ENCODE data around the gene ZFP3.
"Not testable (repeated sequence)": the region's sequence is repeated elsewhere in the genome, so short reads cannot be mapped to it uniquely, and the experiment has no call there.

DNA sequence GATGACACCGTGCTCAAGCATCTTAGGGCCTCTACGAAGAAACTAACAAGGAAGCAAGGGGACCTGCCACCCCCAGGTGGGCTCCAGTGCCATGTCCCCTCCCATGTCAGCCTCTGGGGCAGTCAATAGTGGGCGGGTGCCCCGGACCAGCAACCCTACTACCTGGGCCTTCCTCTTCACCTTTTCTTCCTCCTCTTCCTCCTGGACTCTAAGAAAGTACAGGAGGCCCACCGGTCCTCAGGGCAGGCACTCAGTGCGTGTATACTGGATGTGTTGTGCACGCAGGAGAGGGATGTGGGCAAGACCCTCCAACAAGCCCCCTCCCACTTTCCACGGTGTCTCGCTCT is 59.9 kb downstream of the ZFP3 start:
- TF ChIP-seq, protein P1, sequence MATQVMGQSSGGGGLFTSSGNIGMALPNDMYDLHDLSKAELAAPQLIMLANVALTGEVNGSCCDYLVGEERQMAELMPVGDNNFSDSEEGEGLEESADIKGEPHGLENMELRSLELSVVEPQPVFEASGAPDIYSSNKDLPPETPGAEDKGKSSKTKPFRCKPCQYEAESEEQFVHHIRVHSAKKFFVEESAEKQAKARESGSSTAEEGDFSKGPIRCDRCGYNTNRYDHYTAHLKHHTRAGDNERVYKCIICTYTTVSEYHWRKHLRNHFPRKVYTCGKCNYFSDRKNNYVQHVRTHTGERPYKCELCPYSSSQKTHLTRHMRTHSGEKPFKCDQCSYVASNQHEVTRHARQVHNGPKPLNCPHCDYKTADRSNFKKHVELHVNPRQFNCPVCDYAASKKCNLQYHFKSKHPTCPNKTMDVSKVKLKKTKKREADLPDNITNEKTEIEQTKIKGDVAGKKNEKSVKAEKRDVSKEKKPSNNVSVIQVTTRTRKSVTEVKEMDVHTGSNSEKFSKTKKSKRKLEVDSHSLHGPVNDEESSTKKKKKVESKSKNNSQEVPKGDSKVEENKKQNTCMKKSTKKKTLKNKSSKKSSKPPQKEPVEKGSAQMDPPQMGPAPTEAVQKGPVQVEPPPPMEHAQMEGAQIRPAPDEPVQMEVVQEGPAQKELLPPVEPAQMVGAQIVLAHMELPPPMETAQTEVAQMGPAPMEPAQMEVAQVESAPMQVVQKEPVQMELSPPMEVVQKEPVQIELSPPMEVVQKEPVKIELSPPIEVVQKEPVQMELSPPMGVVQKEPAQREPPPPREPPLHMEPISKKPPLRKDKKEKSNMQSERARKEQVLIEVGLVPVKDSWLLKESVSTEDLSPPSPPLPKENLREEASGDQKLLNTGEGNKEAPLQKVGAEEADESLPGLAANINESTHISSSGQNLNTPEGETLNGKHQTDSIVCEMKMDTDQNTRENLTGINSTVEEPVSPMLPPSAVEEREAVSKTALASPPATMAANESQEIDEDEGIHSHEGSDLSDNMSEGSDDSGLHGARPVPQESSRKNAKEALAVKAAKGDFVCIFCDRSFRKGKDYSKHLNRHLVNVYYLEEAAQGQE (IDR thresholded peaks at IDR 0.05; ENCODE audit: unreplicated experiment): not testable (repeated sequence)
- TF ChIP-seq, protein P2, sequence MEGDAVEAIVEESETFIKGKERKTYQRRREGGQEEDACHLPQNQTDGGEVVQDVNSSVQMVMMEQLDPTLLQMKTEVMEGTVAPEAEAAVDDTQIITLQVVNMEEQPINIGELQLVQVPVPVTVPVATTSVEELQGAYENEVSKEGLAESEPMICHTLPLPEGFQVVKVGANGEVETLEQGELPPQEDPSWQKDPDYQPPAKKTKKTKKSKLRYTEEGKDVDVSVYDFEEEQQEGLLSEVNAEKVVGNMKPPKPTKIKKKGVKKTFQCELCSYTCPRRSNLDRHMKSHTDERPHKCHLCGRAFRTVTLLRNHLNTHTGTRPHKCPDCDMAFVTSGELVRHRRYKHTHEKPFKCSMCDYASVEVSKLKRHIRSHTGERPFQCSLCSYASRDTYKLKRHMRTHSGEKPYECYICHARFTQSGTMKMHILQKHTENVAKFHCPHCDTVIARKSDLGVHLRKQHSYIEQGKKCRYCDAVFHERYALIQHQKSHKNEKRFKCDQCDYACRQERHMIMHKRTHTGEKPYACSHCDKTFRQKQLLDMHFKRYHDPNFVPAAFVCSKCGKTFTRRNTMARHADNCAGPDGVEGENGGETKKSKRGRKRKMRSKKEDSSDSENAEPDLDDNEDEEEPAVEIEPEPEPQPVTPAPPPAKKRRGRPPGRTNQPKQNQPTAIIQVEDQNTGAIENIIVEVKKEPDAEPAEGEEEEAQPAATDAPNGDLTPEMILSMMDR (conservative IDR thresholded peaks at IDR 0.05; ENCODE audit: low read depth in 2 of 2): not testable (repeated sequence)
- not testable (repeated sequence) for TF ChIP-seq POLR2AphosphoS5 (IDR thresholded peaks at IDR 0.05; ENCODE audit: low read depth); EZH2 (IDR thresholded peaks at IDR 0.05; ENCODE audit: low read depth, unreplicated experiment); EZH2phosphoT487 (IDR thresholded peaks at IDR 0.05; ENCODE audit: unreplicated experiment); JUNB (IDR thresholded peaks at IDR 0.05; ENCODE audit: unreplicated experiment); CREB1 (CRISPR knock-in tag; IDR thresholded peaks at IDR 0.05; ENCODE audit: low read depth); NANOG (IDR thresholded peaks at IDR 0.05; ENCODE audit: borderline replicate concordance)

Measured in GM23338 (cell line).